Liver (tissue), 9 donors: ENCODE results near the gene TMEM236. TPM values are rescaled to one million over a fixed set of nuclear protein-coding genes. Genes with fewer than 3 reads are reported as not detected.

ENCODE experiments used
- DNase-seq: peaks from one replicate; pipeline ENCODE4 v3.0.0-alpha.2; 2017; ENCODE audit warnings: low spot score
- H3K27ac ChIP-seq, 2 donors: one replicate each; pipeline ENCODE4 v1.7.0; 2013; ENCODE audit warnings: inconsistent platforms in 2 of 2, low read length in 2 of 2, control low read depth in 1 of 2, low read depth in 1 of 2, mild to moderate bottlenecking in 1 of 2
- H3K27me3 ChIP-seq, 4 donors: one replicate each; pipeline versions ENCODE4 v1.6.1 to v1.7.0; 2013; ENCODE audit warnings: low read length in 3 of 4, inconsistent platforms in 1 of 4, mild to moderate bottlenecking in 1 of 4, moderate library complexity in 1 of 4; ENCODE audit not compliant: control insufficient read depth in 4 of 4, insufficient read depth in 4 of 4
- H3K36me3 ChIP-seq, 4 donors: one replicate each; pipeline versions ENCODE4 v1.6.1 to v1.7.0; 2013; ENCODE audit warnings: low read length in 3 of 4, mild to moderate bottlenecking in 3 of 4, low read depth in 1 of 4, moderate library complexity in 1 of 4; ENCODE audit not compliant: control insufficient read depth in 4 of 4, insufficient read depth in 3 of 4
- H3K4me1 ChIP-seq, 4 donors: one replicate each; pipeline versions ENCODE4 v1.6.1 to v1.7.0; 2013; ENCODE audit warnings: low read length in 3 of 4, mild to moderate bottlenecking in 3 of 4, moderate library complexity in 1 of 4; ENCODE audit not compliant: control insufficient read depth in 4 of 4, insufficient read depth in 4 of 4
- H3K4me3 ChIP-seq, 3 donors: one replicate each; pipeline versions ENCODE4 v1.6.1 to v1.7.0; 2013; ENCODE audit warnings: low read length in 3 of 3, control low read depth in 1 of 3, low read depth in 1 of 3, mild to moderate bottlenecking in 1 of 3
- H3K9ac ChIP-seq, 2 donors: one replicate each; pipeline ENCODE4 v1.7.0; 2013; ENCODE audit warnings: low read length in 2 of 2, mild to moderate bottlenecking in 2 of 2, moderate library complexity in 2 of 2, control low read depth in 1 of 2, low read depth in 1 of 2
- H3K9me3 ChIP-seq, 4 donors: one replicate each; pipeline versions ENCODE4 v1.6.1 to v1.7.0; 2013; ENCODE audit warnings: low read length in 3 of 4; ENCODE audit not compliant: control insufficient read depth in 4 of 4
- ATF3 ChIP-seq: IDR thresholded peaks from 2 replicates; pipeline ENCODE4 v1.6.1; 2016; ENCODE audit warnings: antibody characterized with exemption
- CTCF ChIP-seq: fragments of 150-350 bp; IDR thresholded peaks from 2 replicates; pipeline ENCODE4 v1.5.1; 2017; ENCODE audit warnings: improper control_type of control experiment, low read depth, low read length; ENCODE audit not compliant: missing input control
- EGR1 ChIP-seq, 2 donors: IDR thresholded peaks; 2 replicates each; pipeline ENCODE4 v1.6.1; 2016 to 2018; ENCODE audit warnings: antibody characterized with exemption in 2 of 2, low read depth in 2 of 2
- FOXA1 ChIP-seq: IDR thresholded peaks from 2 replicates; pipeline ENCODE4 v1.6.1; 2016; ENCODE audit warnings: antibody characterized with exemption
- FOXA2 ChIP-seq: IDR thresholded peaks from 2 replicates; pipeline ENCODE4 v1.6.1; 2016; ENCODE audit warnings: antibody characterized with exemption
- GABPA ChIP-seq, 2 donors: IDR thresholded peaks in 1 of 2; conservative IDR thresholded peaks in 1 of 2; 2 replicates each; pipeline ENCODE4 v1.6.1; 2016; ENCODE audit warnings: antibody characterized with exemption in 2 of 2, mild to moderate bottlenecking in 1 of 2, moderate library complexity in 1 of 2
- HNF4G ChIP-seq: IDR thresholded peaks from 2 replicates; pipeline ENCODE4 v1.6.1; 2016; ENCODE audit warnings: antibody characterized with exemption
- JUND ChIP-seq, 2 donors: IDR thresholded peaks; 2 replicates each; pipeline ENCODE4 v1.6.1; 2016; ENCODE audit warnings: antibody characterized with exemption in 2 of 2
- MAX ChIP-seq: IDR thresholded peaks from 2 replicates; pipeline ENCODE4 v1.6.1; 2016; ENCODE audit warnings: antibody characterized with exemption
- REST ChIP-seq: IDR thresholded peaks from 2 replicates; pipeline ENCODE4 v1.6.1; 2016; ENCODE audit warnings: antibody characterized with exemption, mild to moderate bottlenecking
- RXRA ChIP-seq, 2 donors: IDR thresholded peaks; 2 replicates each; pipeline ENCODE4 v1.6.1; 2017 to 2018; ENCODE audit warnings: antibody characterized with exemption in 2 of 2, mild to moderate bottlenecking in 1 of 2
- SP1 ChIP-seq: IDR thresholded peaks from 2 replicates; pipeline ENCODE4 v1.6.1; 2018; ENCODE audit warnings: antibody characterized with exemption, mild to moderate bottlenecking
- YY1 ChIP-seq: IDR thresholded peaks from 2 replicates; pipeline ENCODE4 v1.6.1; 2016; ENCODE audit warnings: antibody characterized with exemption, mild to moderate bottlenecking
- ZBTB33 ChIP-seq: IDR thresholded peaks from 2 replicates; pipeline ENCODE4 v1.6.1; 2016; ENCODE audit warnings: antibody characterized with exemption
- WGBS: extraction: QIAGEN DNeasy Blood & Tissue Kit; methylation state at CpG from one replicate; pipeline ENCODE4 v1.1.7; 2013; 5-methylcytosine and 5-hydroxymethylcytosine counted together
- polyA plus RNA-seq, 2 donors: library from polyadenylated mRNA; stranded (reverse) in 1 of 2; unstranded in 1 of 2; fragments of 200-250 nt in 1 of 2; fragments of >200 nt in 1 of 2; fragmentation: Nextera tagmentation in 1 of 2; extraction: Ambion mirVana in 1 of 2; gene quantifications; one replicate each; pipeline versions ENCODE4 v1.2.1 to v1.2.3, GENCODE V29; 2013 to 2015
- total RNA-seq, 2 donors: library from RNA; depleted of rRNA; stranded (reverse); fragments of >200 nt; gene quantifications; one replicate each; pipeline ENCODE4 v1.2.3, GENCODE V29; 2014
- donor health status: healthy.
- donor health status: healthy.
- donor health status: healthy.
- donor health status: healthy.
- donor health status: healthy.

TMEM236 gene
- total and polyA plus RNA-seq, 4 donors = 0.07 to 0.28 (median 0.12) TPM

- TF ChIP-seq ATF3 = no peak
- TF ChIP-seq FOXA2 = no peak
- peak; percentile 22 for TF ChIP-seq MAX
- no peak overlapping the region for H3K9ac ChIP-seq
- no peaks in the 10 kb centered on the region for H3K36me3 ChIP-seq
- H3K9me3 ChIP-seq = no peaks in the 10 kb centered on the region
- no peaks in the 10 kb centered on the region for H3K4me1 ChIP-seq
- no peak overlapping the region for H3K27ac ChIP-seq
- 79% methylated on average over 4 of the region's 4 CpGs for whole genome bisulfite sequencing
- H3K27me3 ChIP-seq = no peaks in the 10 kb centered on the region
- DNase-seq = no peak
- H3K4me3 ChIP-seq = no peak overlapping the region
Observed at GRCh38 chr10:17771017-17771416, 19.0 kb downstream of the TMEM236 start.

GRCh38 chr10:17779784-17780183 lies 27.8 kb downstream of the TMEM236 start:
- TF ChIP-seq ATF3 (no peak), YY1 (no peak), ZBTB33 (no peak), RXRA (IDR thresholded peaks at IDR 0.05) (no peak), SP1 (no peak), JUND (IDR thresholded peaks at IDR 0.05) (no peak), FOXA1 (no peak), REST (no peak), EGR1 (IDR thresholded peaks at IDR 0.05; ENCODE audit: low read depth in 2 of 2) (no peak), GABPA (IDR thresholded peaks at IDR 0.05 in 1 of 2, conservative IDR thresholded peaks at IDR 0.05 in 1 of 2) (no peak), HNF4G (no peak), CTCF (no peak)
- Histone ChIP-seq H3K4me1 (no peaks in the 10 kb centered on the region), H3K27me3 (no peaks in the 10 kb centered on the region), H3K9ac (no peak overlapping the region), H3K36me3 (no peaks in the 10 kb centered on the region), H3K4me3 (no peak overlapping the region), H3K9me3 (no peaks in the 10 kb centered on the region), H3K27ac (no peak overlapping the region)
- DNase-seq = no peak
- WGBS = 56% methylated on average over 4 of the region's 4 CpGs
